Measurements from ENCODE around the gene C2CD4B. TPM values are rescaled to one million over a fixed set of nuclear protein-coding genes. Genes with fewer than 3 reads are reported as not detected.

Gene C2CD4B
- total and polyA plus RNA-seq, 2 donors (not counting 1 experiment from before 2014, with no cell fraction given), result not detected

DNA sequence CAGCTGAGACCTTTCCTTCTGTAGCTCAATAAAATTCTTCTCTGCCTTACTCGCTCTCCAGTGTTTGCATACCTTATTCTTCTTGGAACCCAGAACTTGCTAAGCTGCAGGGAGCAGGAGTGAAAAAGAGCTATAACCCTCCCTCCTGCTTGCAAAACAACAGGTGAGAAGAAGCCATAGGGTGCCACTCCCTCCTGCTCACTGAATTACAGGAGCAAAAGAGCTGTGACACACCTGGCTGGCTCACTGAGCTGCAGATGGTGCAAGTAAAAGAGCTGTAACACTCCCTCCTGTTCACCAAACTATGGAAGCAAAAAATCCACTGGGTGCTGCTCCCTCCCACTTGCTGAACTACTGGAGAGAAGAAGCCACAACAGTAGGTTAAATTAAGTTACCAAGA is 44.2 kb upstream of the C2CD4B start:
- no peak for ATAC-seq (ENCODE audit: low read depth)
- Histone ChIP-seq H3K36me3 (replicated peaks in 1 of 2; ENCODE audit: control extremely low read depth in 1 of 2, control insufficient read depth in 1 of 2, extremely low read depth in 1 of 2, insufficient read depth in 2 of 2, low read length in 1 of 2) (no peaks in the 10 kb centered on the region), H3K79me2 (ENCODE audit: control insufficient read depth, insufficient read depth, low read length) (no peaks in the 10 kb centered on the region), H3K4me1 (ENCODE audit: control insufficient read depth in 2 of 2, insufficient read depth in 2 of 2, low read length in 2 of 2) (no peaks in the 10 kb centered on the region), H3K4me2 (replicated peaks; ENCODE audit: low read depth, low read length, poor library complexity, severe bottlenecking) (no peak overlapping the region), H3K27me3 (replicated peaks in 1 of 4; ENCODE audit: control extremely low read depth in 1 of 4, control insufficient read depth in 3 of 4, insufficient read depth in 4 of 4, low read length in 3 of 4) (no peaks in the 10 kb centered on the region), H2AFZ (ENCODE audit: insufficient read depth, low read depth, low read length, poor library complexity, severe bottlenecking) (no peak overlapping the region), H3K9ac (ENCODE audit: low read length) (no peak overlapping the region), H3K4me3 (ENCODE audit: control extremely low read depth in 1 of 5, extremely low read depth in 1 of 5, insufficient read depth in 1 of 5, low read depth in 2 of 5, low read length in 4 of 5) (no peak overlapping the region), H3K27ac (ENCODE audit: low read length in 2 of 2) (no peak overlapping the region), H4K20me1 (ENCODE audit: control insufficient read depth, insufficient read depth, low read length, poor library complexity, severe bottlenecking) (no peaks in the 10 kb centered on the region), H3K9me3 (ENCODE audit: control extremely low read depth in 1 of 3, control insufficient read depth in 2 of 3, insufficient read depth in 1 of 3, low read length in 2 of 3) (peaks cover 1 to 27% (median 2%) of the 10 kb centered on the region in 3 donors)
- peaks cover 4% of the 10 kb centered on the region for H3K9me3 Mint-ChIP-seq (ENCODE audit: insufficient read depth)
- DNase-seq, result no peak
- TF ChIP-seq, protein P1, sequence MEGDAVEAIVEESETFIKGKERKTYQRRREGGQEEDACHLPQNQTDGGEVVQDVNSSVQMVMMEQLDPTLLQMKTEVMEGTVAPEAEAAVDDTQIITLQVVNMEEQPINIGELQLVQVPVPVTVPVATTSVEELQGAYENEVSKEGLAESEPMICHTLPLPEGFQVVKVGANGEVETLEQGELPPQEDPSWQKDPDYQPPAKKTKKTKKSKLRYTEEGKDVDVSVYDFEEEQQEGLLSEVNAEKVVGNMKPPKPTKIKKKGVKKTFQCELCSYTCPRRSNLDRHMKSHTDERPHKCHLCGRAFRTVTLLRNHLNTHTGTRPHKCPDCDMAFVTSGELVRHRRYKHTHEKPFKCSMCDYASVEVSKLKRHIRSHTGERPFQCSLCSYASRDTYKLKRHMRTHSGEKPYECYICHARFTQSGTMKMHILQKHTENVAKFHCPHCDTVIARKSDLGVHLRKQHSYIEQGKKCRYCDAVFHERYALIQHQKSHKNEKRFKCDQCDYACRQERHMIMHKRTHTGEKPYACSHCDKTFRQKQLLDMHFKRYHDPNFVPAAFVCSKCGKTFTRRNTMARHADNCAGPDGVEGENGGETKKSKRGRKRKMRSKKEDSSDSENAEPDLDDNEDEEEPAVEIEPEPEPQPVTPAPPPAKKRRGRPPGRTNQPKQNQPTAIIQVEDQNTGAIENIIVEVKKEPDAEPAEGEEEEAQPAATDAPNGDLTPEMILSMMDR (IDR thresholded peaks at IDR 0.05), result no peak
- TF ChIP-seq EZH2 (IDR thresholded peaks at IDR 0.05; ENCODE audit: borderline replicate concordance, insufficient read depth, low read depth, low read length, poor library complexity, severe bottlenecking), result no peak
- H3K27me3 Mint-ChIP-seq, result peaks cover 8% of the 10 kb centered on the region
- POLR2A ChIA-PET, result no interaction called here
- H3K4me3 Mint-ChIP-seq, result no peak overlapping the region
- CTCF ChIA-PET, result no interaction called here
- H3K27ac Mint-ChIP-seq, result no peak overlapping the region
- WGBS (ENCODE audit: insufficient coverage), result no CpG with 5 or more reads among the region's 1 CpG
- intact Hi-C loops (cut with micrococcal nuclease), result no loop called here
- H3K4me1 Mint-ChIP-seq, result no peaks in the 10 kb centered on the region

DNA sequence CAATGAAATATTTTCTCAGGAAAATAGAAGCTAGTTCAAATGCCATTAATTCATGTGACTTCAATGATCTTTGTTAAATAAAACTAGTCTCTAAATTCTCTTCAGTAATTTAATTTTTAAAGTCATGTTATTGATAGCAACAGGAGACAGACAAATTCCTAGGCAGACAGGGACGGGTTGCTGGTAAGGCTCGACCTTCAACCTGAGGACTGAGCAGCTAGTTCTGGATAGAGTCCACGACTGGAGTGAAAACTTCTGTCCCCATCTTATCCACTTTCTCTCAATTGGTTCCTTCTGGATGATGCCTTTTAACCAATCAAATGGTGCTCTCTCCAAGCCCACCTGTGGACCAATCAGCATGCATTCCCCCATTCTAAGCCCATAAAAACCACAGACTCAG is 43.8 kb upstream of the C2CD4B start:
- Mint-ChIP-seq H3K4me3 (no peak overlapping the region), H3K27ac (no peak overlapping the region), H3K27me3 (peaks cover 8% of the 10 kb centered on the region), H3K9me3 (ENCODE audit: insufficient read depth) (peaks cover 4% of the 10 kb centered on the region), H3K4me1 (no peaks in the 10 kb centered on the region)
- ATAC-seq (ENCODE audit: low read depth) (no peak), DNase-seq (no peak)
- Histone ChIP-seq H3K79me2 (ENCODE audit: control insufficient read depth, insufficient read depth, low read length) (no peaks in the 10 kb centered on the region), H3K9ac (ENCODE audit: low read length) (no peak overlapping the region), H4K20me1 (ENCODE audit: control insufficient read depth, insufficient read depth, low read length, poor library complexity, severe bottlenecking) (no peaks in the 10 kb centered on the region), H3K4me1 (ENCODE audit: control insufficient read depth in 2 of 2, insufficient read depth in 2 of 2, low read length in 2 of 2) (no peaks in the 10 kb centered on the region), H3K4me2 (replicated peaks; ENCODE audit: low read depth, low read length, poor library complexity, severe bottlenecking) (no peak overlapping the region), H2AFZ (ENCODE audit: insufficient read depth, low read depth, low read length, poor library complexity, severe bottlenecking) (no peak overlapping the region), H3K36me3 (replicated peaks in 1 of 2; ENCODE audit: control extremely low read depth in 1 of 2, control insufficient read depth in 1 of 2, extremely low read depth in 1 of 2, insufficient read depth in 2 of 2, low read length in 1 of 2) (no peaks in the 10 kb centered on the region), H3K27me3 (replicated peaks in 1 of 4; ENCODE audit: control extremely low read depth in 1 of 4, control insufficient read depth in 3 of 4, insufficient read depth in 4 of 4, low read length in 3 of 4) (no peaks in the 10 kb centered on the region), H3K27ac (ENCODE audit: low read length in 2 of 2) (no peak overlapping the region), H3K4me3 (ENCODE audit: control extremely low read depth in 1 of 5, extremely low read depth in 1 of 5, insufficient read depth in 1 of 5, low read depth in 2 of 5, low read length in 4 of 5) (no peak overlapping the region), H3K9me3 (ENCODE audit: control extremely low read depth in 1 of 3, control insufficient read depth in 2 of 3, insufficient read depth in 1 of 3, low read length in 2 of 3) (peaks cover 1 to 27% (median 2%) of the 10 kb centered on the region in 3 donors)
- TF ChIP-seq, protein P1 (IDR thresholded peaks at IDR 0.05), result no peak
- no peak for TF ChIP-seq EZH2 (IDR thresholded peaks at IDR 0.05; ENCODE audit: borderline replicate concordance, insufficient read depth, low read depth, low read length, poor library complexity, severe bottlenecking)
- ChIA-PET POLR2A (no interaction called here), CTCF (no interaction called here)
- 93% methylated on average over 3 of the region's 3 CpGs for WGBS (ENCODE audit: insufficient coverage)
- intact Hi-C loops (cut with micrococcal nuclease), result no loop called here
